HG02840 (cell line): Measurements from ENCODE around the gene PSTK.

Source experiments
- ATAC-seq: cut with Tn5 transposase; IDR thresholded peaks from one replicate; pipeline ENCODE4 v1.9.1; 2021; ENCODE audit warnings: mild to moderate bottlenecking, moderate library complexity, moderate number of reproducible peaks; ENCODE audit not compliant: unreplicated experiment, low FRiP score

The PSTK gene, protein sequence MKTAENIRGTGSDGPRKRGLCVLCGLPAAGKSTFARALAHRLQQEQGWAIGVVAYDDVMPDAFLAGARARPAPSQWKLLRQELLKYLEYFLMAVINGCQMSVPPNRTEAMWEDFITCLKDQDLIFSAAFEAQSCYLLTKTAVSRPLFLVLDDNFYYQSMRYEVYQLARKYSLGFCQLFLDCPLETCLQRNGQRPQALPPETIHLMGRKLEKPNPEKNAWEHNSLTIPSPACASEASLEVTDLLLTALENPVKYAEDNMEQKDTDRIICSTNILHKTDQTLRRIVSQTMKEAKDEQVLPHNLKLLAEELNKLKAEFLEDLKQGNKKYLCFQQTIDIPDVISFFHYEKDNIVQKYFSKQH

DNA sequence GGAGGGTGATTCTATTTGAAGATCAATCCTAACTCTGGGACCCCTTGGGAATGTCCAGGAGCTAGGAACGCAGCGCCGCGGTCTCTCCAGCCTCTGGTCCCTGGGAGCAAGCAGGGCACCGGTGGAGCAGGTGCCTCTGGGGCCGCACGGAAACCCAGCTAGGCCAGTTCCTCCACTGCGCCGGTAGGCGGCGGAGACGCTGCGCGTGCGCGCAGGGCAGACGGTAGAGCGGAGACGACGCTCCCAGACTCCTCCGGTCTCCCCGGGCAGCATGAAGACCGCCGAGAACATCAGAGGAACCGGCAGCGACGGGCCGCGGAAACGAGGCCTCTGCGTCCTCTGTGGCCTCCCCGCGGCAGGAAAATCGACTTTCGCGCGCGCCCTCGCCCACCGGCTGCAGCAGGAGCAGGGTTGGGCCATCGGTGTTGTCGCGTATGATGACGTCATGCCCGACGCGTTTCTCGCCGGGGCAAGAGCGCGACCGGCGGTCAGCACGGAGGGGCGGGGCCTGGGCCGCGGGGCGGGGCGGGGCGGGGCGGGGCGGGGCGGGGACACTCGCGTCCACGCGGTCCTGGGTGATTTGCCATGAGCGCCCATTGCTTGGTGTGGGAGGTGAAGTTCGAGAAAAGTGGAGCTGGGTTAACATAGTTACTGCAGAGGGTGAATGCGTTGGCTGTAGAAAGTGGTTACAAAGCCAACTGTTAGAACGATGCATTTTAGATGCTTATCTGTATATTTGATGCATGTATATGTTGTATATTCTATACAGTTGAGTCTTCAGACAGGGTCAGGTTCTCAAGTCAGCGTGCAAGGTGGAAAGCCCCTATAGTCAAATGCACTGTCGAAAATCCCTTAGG lies at the start of gene PSTK:
TSS of gene PSTK (plus strand) at position 193 of the 857 bp plus-strand sequence. CDS start at position 272, 79 bp downstream.
- ATAC-seq = peak; percentile 97

DNA sequence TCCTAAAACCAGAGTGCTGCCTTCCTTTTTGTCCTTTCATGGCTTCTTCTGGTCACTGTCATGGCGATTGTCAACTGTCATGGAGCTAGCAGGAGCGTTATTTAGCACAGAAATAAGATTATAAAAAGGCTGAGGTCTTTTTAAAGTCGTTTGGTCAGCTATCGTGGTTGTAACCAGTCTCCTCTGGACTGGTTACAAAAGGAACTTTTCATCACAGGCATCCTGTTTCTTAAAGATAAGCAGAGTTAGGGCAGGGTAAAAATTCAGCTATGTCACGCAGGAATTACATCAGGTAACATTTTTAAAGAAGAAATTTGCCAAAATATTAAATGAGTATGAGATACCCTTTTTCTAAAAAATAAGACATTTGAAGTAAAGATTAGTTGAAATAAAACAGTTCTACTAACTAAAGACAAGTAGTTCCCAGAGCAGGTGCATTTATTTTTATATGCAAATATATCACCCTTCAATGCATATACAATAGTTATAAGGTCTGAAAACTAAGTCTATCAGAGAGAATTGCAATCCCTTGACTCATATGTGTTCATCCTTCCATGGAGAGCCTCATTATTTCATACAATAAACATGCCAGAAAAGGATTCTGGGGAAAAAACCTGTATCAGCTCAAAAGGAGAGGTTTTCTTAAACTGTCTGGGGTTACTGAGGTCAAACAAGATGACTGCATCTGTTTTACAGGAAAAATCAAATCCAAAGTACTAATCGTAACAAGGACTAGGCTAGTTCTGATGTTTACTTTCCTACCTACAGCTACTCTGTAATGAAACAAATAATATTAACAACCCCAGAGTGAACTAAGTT lies 48.9 kb upstream of the PSTK start:
- no peak for ATAC-seq

DNA sequence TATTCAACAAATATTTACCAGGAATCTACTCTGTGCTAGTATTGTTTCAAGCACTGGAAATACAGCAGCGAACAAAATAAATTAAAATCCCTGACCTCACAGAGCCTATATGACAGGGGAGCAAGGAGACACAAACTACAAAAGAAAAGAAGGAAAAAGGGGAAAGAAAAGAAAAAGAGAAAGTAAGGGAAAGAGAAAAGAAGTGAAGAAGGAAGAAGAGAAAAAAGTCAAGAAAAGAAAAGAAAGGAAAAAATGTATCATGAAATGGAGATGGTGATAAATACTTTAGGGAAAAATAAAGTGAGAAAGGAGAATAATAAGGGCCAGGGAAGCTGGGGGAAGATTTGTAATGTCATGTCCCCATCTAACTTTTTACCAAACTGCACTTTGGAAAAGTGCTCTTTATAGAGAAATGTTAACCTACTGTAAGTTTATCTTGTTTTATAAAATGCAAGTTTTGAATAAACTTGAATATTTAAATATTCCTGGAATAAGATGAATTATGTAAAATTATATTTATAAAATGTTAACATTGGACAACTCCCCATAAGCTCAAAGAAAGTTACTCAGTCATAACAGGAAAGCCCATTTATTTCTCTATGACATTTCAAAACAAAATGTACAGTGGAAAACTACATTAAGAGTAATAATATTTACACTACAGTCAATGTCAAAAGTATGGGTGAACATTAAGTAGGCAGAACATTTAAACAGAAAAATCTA lies 40.9 kb upstream of the PSTK start:
- ATAC-seq = no peak

DNA sequence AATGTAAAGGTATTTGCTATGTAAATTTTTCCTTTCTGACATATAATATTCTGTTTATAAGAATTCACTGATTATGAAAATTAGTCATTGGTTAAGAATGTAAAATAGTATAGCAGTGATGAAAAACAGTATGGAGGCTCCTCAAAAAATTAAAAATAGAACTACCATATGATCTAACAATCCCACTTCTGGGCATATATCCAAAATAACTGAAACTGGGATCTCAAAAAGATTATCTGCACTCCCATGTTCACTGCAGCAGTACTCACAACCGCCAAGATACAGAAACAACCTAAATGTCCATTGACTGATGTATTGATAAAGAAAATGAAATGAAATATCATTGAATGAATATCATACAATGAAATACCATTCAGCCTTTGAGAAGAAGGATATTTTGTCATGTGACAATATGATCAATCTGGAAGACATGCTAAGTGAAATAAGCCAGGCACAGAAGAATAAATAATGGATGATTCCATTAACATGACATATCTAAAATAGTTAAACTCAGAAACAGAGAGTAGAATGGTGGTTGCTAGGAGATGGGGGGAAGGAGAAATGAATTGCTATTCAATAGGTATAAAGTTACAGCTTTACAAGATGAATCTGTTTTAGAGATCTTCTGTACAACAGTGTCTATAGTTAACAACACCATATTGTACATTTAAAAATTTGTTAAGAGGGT lies 40.2 kb upstream of the PSTK start:
- no peak for ATAC-seq

DNA sequence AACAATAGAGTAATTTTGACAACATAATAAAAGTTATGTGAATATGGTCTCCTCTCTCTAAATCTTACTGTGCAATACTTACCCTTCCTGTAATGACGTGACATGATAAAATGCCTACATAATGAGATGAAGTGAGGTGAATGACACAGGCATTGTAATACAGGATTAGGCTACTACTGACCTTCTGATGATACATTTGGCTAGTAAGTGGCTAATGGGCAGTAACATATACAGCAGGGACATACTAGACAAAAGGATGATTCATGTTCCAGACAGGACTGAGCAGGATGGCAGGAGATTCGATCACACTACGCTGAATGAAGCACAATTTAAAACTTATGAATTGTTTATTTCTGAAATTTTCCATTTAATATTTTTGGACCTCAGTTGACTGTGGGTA lies 30.9 kb upstream of the PSTK start:
- no peak for ATAC-seq

DNA sequence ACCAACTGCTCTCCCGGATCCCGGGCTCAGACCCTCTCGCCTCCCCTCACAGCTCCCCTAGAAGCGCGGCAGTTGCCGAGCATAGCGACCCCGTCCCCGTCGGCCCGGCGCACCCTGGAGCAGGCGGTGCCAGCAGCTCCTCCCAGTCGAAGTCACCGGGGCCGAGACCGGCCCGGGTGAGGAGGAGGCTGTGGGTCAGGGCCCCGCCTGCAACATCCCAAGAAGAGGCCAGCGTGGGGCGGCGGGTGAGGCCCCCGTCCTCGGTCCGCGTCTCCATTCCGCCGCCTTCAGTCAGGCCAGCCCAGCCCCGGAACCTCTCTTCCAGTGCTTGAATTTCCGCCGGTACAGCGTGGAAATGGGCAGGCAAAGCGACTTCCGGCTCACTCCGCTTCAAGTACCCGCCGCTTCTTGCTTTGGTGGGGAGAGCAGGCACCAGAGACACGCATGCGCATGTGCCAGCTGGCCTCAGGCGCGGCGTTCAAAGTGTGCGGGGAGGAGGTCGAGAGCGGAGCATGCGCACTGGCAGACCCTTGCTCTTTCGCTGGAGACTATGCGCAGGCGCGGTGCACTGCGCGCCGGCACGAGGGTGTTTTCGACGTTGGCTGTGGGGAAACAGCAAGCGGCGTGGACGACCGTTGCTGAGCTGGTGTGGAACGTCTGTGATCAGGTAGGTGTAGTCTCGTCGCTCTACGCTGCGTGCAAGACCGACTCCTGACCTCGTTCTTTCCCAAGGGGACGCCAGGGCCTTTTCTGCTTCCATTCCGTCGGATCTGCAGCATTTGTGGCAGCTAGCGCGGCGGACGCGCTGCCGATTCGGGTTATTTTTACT lies 26.1 kb upstream of the PSTK start, which contains the start of gene C10orf88:
TSS of gene C10orf88 (minus strand) at position 326 of the 829 bp plus-strand sequence. CDS start at position 277, 49 bp downstream.
- ATAC-seq = peak; percentile 97

DNA sequence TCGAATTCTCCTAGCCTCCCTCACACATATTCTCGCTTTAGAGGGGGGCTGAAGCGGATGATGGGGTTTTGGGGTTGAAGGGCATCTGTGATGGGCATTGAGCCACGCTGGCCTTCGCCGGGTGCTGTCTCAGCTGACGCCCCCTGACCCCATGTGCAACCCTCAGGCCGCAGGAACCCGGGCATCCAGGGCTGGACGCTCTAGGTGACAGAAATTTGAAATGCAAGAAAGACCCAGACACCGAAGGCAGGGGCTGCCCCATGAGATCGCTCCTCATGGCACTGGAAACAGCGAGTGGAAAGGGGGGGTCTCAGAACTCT lies 25.5 kb upstream of the PSTK start:
- ATAC-seq = no peak

DNA sequence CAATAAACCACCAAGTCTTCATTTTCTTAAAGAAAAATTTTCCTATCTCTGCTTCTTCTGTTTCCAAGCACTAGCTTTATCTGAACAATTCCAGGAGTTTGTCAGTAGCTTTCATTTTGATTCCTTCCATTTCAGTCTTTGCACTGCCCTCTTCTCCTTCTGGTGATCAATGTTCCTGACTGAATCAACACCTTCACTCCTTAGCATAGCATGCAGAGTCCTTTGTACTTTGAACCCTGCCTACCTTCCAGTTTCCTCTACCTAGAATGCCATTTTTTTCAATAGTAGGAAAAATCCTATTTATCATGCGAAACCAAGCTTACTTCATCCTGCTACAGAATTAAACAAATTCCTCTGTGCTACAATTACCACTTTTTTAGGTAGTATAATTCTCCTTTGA lies 24.3 kb upstream of the PSTK start:
- ATAC-seq = no peak

DNA sequence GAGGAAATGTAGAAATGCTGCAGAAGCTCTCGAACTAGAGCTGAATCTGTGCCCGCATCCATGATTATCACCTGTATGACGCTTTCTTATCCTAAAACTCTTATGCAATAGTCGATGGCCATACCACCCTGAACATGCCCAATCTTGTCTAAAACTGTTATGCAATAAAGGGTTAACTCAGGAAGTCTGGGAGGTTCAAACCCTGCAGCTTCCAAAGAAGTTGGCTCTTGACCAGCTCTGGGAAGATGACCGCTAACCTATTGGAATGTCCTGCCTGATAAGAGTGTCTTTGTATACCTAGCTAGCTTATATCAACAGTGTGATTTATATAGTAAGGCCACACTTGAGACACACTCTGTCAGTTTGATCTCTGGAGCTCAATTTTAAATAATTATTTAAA lies 22.7 kb upstream of the PSTK start:
- ATAC-seq = no peak

DNA sequence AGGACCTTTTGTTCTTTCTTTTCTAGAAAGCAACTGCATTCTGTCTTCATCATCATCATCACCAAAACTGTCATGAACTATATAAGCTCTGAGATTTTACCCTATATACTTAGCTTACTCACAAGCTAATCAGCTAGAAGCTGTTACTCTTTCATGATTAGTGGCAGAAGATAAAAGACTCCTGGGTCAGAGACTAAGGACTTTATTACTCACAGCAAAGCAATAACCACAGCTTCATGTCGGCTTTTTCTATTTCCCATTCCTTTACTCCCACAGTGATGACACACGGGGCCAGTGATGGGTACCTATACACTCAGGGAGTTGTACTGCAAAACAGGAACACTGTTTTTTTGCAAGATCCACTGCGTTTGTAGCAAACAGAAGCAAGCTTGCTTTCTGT lies 17.8 kb upstream of the PSTK start:
- no peak for ATAC-seq

DNA sequence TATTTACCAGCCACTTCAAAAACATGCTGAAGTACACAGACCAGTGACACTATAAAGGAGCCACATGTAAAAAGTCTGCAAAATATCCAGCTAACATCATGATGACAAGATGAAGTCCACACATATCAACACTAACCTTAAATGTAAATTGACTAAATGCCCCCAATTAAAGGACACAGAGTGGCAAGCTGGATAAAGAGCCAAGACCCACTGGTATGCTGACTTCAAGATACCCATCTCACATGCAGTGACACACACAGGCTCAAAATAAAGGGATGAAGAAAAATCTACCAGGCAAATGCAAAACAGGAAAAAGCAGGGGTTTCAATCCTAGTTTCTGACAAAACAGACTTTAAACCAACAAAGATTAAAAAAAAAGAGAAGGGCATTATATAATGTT lies 13.3 kb upstream of the PSTK start:
- ATAC-seq = no peak

DNA sequence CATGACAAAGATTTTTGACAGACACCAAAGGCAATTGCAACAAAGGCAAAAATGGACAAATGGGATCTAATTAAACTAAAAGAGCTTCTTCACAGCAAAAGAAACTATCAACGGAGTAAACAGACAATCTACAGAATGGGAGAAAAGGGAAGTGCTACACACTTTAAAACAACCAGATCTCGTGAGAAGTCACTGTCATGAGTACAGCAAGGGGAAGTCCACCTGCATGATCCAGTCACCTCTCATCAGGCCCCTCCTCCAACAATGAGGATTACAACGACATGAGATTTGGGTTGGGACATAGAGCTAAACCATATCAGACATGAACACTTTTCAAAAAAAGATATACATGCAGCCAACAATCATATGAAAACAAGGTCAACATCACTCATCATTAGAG lies 11.5 kb upstream of the PSTK start:
- ATAC-seq = no peak

DNA sequence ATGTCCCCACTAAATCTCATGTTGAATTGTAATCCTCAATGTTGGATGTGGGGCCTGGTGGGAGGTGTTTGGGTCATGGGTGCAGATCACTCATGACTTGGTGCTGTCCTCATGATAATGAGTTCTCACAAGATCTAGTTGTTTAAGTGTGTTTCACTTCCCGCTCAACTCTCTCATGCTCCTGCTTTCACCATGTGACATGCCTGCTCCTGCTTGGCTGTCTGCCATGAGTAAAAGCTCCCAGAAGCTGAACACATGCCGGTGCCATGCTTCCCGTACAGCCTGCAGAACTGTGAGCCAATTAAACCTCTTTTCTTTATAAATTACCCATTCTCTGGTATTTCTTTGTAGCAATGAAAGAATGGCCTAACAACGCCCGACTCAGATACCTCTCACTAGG lies 6.2 kb upstream of the PSTK start:
- no peak for ATAC-seq

DNA sequence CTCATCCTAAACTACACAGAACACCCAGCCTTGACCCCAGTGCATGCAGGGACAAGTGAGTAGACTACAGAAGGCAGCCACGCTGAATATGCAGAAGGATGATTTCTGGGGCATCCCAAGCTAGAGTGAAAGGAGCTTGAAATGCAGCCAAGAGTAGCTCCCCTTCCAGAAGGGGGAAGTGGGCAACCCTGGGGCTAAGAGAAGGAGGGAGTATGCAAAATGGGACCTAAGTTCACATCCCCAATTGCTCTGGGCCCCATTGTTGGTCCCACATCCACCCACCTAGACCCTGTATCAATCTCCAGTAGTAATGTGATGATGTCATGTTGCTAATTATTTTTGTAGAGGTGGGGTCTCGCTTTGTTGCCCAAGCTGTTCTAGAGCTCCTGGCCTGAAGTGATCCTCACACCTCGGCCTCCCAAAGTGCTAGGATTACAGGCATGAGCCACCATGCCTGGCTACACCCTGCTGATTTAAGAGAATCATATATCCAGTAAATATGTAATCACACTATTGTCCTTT lies 5.6 kb upstream of the PSTK start:
- no peak for ATAC-seq

DNA sequence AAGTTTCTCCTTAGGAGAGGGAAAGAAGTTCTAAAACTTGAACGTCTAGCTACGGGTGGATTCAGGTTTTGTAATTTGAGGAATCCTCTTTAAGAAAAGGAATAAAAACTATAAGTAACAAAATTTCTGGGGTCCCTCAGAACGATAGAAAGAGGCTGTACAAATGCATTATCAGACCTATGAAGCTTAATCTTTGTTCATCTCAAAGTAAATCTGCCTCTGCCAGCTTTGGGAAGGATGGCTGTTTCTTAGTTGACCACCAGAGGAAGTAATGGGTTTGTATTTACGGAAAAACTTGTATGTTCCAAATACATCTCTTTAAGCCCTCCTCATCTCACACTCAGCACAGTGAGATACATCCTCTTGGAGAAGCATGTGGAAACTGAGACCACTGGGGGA lies 864 bp downstream of the PSTK start:
- ATAC-seq = no peak

DNA sequence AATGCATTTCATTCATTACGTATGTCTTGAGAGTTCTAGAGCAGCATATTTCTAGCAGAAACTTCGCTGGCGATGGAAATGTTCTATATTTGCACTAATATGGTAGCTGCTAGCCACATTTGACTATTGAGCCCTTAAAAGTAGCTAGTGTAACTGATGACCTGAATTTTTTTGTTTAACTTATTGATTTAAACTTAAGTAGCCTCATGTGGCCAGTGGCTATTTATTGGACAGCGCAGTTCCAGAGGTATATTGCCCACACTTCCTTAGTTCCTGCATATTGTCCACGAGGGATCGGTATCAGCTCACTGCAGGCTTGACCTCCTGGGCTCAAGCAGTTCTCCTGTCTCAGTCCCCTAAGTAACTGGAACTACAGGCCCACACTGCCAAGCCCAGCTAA lies 3.7 kb downstream of the PSTK start:
- no peak for ATAC-seq

DNA sequence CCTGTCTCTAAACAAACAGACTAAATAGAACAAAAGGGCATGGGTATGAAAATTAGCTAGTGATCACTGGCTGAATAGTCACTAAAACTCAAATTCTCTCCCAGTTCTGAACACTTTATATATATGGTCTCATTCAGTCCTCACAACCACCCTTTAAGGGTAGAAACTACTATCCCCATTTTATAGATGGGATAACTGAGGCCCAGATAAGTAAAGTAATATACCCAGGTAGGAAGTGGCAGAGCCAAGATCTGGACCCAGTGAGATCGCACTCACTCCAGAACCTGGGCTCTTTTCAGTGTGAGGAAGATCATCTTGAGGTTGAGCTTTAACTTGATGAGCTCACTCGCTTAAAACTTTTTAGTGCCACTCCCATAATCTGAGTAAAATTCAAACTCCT lies 4.5 kb downstream of the PSTK start:
- no peak for ATAC-seq

DNA sequence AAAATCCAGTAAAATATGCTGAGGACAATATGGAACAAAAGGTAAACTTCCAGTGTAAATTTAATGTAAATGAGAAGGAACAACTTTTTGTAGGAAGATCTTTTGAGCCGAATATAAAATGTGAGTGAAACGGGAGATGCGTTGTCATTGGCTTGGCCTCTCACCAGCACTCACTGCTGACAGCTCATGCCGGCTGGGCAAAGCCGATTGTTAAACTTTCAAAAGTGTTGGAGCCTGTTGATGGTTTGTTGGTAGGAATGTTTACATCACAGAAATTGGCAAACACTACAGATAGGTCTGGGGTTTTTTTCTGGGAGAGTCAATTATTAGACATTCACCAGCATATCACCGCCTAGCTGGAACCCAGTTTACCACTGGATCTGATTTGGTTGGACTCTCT lies 6.1 kb downstream of the PSTK start:
- ATAC-seq = no peak

DNA sequence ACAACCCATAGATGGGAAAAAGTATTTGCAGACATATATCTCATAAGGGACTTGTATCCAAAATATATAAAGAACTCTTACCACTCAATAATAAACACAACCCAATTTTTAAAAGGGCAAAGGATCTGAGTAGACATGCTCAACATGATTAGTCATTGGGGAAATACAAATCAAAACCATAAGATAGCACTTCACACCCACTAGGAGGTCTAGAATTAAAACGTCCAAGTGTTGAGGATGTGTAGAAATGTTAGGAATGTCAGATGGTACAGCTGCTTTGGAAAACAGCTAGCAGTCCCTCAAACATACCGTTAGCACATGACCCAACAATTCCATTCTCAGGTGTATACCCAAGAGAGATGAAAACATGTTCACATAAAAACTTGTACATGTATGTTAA lies 8.3 kb downstream of the PSTK start:
- no peak for ATAC-seq
